Activated effector memory CD4-positive, alpha-beta T cell treated with anti-CD3 and anti-CD28 coated beads, Interleukin-2, amount 50 U/mL, for 16 hours (primary cell): ENCODE data around the gene EPC2.
"Not testable (repeated sequence)": the region's sequence is repeated elsewhere in the genome, so short reads cannot be mapped to it uniquely, and the experiment has no call there.

Experiments
- DNase-seq: peaks from one replicate; pipeline ENCODE4 v3.0.0-alpha.2; 2020

The EPC2 gene

DNA sequence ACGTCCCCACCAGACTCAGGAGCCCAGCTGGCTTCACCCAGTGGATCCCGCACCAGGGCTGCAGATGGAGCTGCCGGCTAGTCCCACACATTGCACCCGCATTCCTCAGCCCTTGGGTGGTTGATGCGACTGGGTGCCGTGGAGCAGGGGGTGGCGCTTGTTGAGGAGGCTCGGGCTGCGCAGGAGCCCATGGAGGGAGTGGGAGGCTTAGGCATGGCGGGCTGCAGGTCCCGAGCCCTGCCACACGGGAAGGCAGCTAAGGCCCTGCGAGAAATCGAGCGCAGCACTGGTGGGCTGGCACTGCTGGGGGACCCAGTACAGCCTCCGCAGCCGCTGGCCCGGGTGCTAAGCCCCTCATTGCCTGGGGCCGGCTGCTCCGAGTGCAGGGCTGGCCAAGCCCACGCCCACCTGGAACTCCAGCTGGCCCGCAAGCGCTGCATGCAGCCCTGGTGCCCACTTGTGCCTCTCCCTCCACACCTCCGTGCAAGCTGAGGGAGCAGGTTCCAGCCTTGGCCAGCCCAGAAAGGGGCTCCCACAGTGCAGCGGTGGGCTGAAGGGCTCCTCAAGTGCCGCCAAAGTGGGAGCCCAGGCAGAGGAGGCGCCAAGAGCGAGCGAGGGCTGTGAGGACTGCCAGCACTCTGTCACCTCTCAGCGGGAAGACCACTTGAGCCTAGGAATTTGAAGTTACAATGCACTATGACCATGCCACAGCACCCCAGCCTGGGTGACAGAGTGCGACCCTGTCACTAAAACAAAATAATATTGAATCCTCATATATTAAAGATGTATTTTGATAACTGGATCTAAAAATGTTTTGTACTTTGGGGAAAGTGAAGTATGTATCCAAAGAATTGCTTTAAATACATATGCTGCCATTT lies 34.0 kb downstream of the EPC2 start:
- DNase-seq = not testable (repeated sequence)

- DNase-seq = no peak
Measured at GRCh38 chr2:148680462-148680861, 35.9 kb downstream of the EPC2 start.

GRCh38 chr2:148681443-148681842 lies 36.9 kb downstream of the EPC2 start:
- no peak for DNase-seq

- not testable (repeated sequence) for DNase-seq
Measured at GRCh38 chr2:148681862-148682261, 37.3 kb downstream of the EPC2 start.

DNA sequence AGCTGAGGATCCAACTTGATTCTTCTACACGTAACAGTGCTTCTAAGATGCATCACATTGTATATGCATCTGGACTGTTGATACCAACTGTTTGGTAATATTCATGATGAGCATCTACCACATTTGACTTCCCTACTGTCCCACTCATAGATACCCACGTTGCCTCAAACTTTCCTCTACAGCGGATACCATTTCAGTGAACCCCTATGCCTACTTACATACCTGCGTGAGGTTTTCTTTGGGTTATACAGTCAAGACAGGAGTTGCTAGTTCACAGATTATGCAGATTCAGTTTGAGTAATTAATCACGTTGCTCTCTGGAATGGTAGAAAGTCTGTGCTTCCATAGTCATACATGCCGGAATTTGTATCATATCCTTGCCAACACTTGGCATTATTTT lies 40.0 kb downstream of the EPC2 start:
- DNase-seq = no peak

GRCh38 chr2:148687543-148687942 lies 43.0 kb downstream of the EPC2 start:
- no peak for DNase-seq

- DNase-seq = not testable (repeated sequence)
Measured at GRCh38 chr2:148688011-148688410, 43.5 kb downstream of the EPC2 start.

- DNase-seq = no peak
Measured at GRCh38 chr2:148696985-148697384, 52.4 kb downstream of the EPC2 start.

GRCh38 chr2:148699830-148700229 lies 55.3 kb downstream of the EPC2 start:
- no peak for DNase-seq

- no peak for DNase-seq
Measured at GRCh38 chr2:148701039-148701438, 56.5 kb downstream of the EPC2 start.

GRCh38 chr2:148701877-148702276 lies 57.3 kb downstream of the EPC2 start:
- DNase-seq = no peak

DNA sequence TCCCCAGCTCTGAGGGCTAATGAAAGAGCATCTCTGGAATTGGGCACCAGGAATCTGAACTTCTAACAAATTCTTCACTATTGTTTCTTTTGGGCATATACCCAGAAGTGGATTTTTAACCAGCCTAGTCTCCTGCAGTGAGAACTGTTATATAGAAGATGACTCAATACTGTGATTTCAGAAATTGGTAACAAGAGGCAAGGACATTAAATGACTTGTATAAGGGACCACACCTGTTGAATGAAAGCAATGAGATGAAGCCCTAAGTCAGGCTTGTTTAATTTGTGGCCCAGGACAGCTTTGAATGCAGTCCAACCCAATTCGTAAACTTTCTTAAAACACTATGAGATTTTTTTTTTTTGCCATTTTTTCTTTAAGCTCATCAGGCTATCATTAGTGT lies 57.9 kb downstream of the EPC2 start:
- DNase-seq = no peak

GRCh38 chr2:148704247-148704646 lies 59.7 kb downstream of the EPC2 start:
- no peak for DNase-seq

DNA sequence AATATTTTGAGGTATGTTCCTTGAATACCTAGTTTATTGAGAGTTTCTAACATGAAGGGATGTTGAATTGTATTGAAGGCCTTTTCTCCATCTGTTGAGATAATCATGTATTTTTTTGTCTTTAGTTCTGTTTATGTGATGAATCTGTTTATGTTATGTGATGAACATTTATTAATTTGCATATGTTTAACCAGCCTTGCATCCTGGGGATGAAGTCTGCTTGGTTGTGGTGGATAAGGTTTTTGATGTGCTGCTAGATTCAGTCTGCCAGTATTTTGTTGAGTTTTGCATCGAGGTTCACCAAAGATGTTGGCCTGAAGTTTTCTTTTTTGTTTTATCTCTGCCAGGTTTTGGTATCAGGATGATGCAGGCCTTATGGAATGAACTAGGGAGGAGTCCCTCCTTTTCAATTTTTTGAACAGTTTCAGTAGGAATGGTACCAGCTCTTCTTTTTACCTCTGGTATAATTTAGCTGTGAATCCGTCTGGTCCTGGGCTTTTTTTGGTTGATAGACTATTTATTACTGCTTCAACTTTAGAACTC lies 71.9 kb downstream of the EPC2 start:
- DNase-seq = no peak

DNA sequence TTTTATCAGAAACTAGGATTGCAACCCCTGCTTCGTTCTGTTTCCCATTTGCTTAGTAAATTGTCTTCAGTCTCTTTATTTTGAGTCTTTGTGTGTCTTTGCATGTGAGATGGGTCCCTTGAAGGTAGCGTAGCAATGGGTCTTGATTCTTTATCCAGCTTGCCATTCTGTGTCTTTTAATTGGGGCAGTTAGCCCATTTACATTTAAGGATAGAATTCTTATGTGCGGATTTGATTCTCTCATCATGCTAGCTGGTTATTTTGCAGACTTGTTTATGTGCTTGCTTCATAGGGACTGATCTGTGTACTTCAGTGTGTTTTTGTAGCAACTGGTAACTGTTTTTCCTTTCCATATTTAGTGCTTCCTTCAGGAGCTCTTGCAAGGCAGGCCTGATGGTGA lies 73.5 kb downstream of the EPC2 start:
- no peak for DNase-seq

DNA sequence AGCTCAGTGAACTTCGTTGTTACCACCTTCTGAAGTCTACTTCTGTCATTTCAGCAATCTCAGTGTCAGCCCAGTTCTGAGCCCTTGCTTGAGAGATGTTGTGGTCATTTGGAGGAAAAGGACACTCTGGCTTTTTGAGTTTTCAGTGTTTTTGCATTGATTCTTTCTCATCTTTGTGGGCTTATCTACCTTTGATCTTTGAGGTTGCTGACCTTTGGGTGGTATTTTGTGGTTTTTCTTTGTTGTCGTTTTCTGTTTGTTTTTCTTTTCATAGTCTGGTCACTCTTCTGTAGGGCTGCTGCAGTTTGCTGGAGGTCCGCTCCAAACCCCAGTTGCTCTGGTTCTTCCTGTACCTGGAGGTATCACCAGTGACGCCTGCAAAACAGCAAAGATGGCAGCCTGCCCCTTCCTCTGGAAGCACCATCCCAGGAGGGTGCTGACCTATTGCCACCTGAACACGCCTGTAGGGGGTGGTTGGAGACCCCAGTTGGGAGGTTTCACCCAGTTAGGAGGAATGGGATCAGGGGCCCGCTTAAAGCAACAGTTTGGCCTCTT lies 74.7 kb downstream of the EPC2 start:
- DNase-seq = no peak

- DNase-seq = no peak
Measured at GRCh38 chr2:148719941-148720436, 75.4 kb downstream of the EPC2 start.

DNA sequence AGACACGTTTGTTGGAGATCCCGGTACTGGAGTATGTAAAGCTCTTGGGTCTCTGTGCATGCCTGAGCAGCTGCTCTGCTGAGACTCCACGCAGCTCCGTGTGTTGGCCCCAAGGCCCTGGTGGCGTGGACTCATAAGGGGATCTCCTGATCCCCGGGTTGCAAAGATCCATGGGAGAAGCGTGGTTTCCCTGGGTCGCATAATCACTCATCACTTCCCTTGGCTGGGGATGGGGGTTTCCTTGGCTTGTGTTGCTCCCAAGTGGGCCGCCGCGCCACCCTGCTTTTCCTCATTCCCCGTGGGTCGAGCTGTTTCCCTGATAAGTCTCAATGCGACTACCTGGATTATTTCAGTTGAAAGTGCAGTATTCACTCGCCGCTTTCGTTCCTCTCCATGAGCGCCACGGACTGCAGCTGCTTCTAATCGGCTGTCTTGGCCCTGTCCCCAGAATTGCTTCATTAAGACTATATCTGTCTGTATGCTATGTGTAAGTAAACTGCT lies 76.0 kb downstream of the EPC2 start:
- DNase-seq = no peak

DNA sequence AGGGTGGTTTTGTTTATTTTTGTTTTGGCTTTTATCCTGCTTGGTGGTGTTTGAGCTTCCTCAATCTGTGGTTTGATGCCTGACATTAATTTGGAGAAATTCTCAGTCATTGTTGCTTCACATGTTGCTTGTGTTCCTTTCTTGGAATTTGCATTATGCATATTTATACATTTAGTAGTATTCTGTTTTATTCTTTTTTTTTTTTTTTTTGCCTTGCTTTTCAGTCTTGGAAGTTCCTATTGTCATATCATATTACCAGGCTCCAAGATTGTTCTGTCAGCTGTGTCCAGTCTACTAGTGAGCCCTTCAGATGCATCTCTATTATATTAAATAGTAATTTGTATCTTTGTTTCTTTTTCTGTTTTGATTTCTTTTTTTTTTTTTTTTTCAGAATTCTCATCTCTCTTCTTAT lies 77.0 kb downstream of the EPC2 start:
- no peak for DNase-seq

- no peak for DNase-seq
Measured at GRCh38 chr2:148721991-148722777, 77.6 kb downstream of the EPC2 start.

GRCh38 chr2:148725564-148725963 lies 81.0 kb downstream of the EPC2 start:
- no peak for DNase-seq

- no peak for DNase-seq
Measured at GRCh38 chr2:148726228-148726627, 81.7 kb downstream of the EPC2 start.

GRCh38 chr2:148730085-148730484 lies 85.5 kb downstream of the EPC2 start:
- DNase-seq = no peak
